Measurements from ENCODE around the gene THADA. TPM values are rescaled to one million over a fixed set of nuclear protein-coding genes. Genes with fewer than 3 reads are reported as not detected.

The THADA gene
- total RNA-seq, 1 donor from 2014 or later: 51.4 TPM

DNA sequence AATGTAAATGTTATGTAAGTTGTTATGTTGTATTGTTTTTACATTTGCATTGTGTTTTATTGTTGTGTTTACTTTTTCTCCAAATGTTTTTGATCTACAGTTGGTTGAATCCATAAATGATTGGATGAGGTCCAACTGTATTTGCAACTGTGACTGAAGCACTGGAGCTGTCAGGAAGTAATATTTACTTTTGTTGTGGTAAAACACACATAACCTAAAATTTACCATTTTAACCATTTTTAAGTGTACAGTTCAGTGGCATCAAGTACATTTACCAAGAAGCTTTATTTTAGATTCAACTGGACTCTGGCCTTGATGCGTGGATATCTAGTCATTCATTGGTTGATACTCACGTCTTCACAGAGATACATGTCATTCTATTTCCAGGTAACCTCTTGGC is 181.8 kb downstream of the THADA start:
- intact Hi-C loops (cut with micrococcal nuclease): no loop called here
- DNase-seq: no peak
- peaks cover 1% of the 10 kb centered on the region for H3K4me1 Mint-ChIP-seq
- ChIA-PET CTCF (no interaction called here), POLR2A (no interaction called here)
- TF ChIP-seq, protein P1, sequence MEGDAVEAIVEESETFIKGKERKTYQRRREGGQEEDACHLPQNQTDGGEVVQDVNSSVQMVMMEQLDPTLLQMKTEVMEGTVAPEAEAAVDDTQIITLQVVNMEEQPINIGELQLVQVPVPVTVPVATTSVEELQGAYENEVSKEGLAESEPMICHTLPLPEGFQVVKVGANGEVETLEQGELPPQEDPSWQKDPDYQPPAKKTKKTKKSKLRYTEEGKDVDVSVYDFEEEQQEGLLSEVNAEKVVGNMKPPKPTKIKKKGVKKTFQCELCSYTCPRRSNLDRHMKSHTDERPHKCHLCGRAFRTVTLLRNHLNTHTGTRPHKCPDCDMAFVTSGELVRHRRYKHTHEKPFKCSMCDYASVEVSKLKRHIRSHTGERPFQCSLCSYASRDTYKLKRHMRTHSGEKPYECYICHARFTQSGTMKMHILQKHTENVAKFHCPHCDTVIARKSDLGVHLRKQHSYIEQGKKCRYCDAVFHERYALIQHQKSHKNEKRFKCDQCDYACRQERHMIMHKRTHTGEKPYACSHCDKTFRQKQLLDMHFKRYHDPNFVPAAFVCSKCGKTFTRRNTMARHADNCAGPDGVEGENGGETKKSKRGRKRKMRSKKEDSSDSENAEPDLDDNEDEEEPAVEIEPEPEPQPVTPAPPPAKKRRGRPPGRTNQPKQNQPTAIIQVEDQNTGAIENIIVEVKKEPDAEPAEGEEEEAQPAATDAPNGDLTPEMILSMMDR (IDR thresholded peaks at IDR 0.05): no peak
- ATAC-seq (ENCODE audit: low read depth): no peak
- H3K9me3 Mint-ChIP-seq: no peaks in the 10 kb centered on the region
- H3K27me3 Mint-ChIP-seq: no peaks in the 10 kb centered on the region
- H3K27ac Mint-ChIP-seq: no peak overlapping the region
- no peak overlapping the region for H3K4me3 Mint-ChIP-seq
- peaks cover 26% of the 10 kb centered on the region for H3K36me3 Mint-ChIP-seq (ENCODE audit: low read depth)

DNA sequence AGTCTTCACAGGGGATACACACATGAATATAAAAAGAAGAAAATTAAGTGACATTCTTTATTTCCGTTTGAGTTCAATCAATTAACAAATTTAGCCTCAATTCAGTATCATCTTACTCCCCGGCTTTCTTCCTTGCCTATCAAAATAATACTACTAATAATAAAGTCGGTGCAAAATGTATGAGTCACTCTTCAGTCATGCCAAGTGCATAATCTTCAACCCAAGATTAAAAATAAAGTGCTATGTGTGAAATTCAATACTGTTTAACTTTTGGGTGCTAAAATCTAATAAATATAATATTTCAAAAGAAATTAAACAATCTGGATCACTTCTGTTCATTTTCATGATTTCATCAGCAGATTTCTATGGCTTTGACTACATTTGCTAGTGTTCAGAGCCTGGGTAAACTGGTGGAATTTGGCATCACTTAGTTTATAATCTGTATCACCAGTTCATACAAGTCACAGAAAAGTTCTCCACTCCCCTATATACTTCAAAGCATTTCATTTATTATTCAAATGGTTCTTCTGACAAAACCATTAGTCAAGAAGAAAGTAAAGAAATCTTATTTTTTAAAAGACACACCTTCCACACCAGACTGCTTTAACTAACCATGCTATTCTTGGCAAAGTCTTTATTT is 183.6 kb downstream of the THADA start:
- peaks cover 20% of the 10 kb centered on the region for H3K36me3 Mint-ChIP-seq (ENCODE audit: low read depth)
- ATAC-seq (ENCODE audit: low read depth): no peak
- intact Hi-C loops (cut with micrococcal nuclease): no loop called here
- DNase-seq: no peak
- peaks cover 18% of the 10 kb centered on the region for H3K4me1 Mint-ChIP-seq
- POLR2A ChIA-PET: no interaction called here
- H3K27ac Mint-ChIP-seq: no peak overlapping the region
- H3K4me3 Mint-ChIP-seq: no peak overlapping the region
- TF ChIP-seq, protein P1 (IDR thresholded peaks at IDR 0.05): no peak
- CTCF ChIA-PET: no interaction called here
- no peaks in the 10 kb centered on the region for H3K27me3 Mint-ChIP-seq
- H3K9me3 Mint-ChIP-seq: no peaks in the 10 kb centered on the region

DNA sequence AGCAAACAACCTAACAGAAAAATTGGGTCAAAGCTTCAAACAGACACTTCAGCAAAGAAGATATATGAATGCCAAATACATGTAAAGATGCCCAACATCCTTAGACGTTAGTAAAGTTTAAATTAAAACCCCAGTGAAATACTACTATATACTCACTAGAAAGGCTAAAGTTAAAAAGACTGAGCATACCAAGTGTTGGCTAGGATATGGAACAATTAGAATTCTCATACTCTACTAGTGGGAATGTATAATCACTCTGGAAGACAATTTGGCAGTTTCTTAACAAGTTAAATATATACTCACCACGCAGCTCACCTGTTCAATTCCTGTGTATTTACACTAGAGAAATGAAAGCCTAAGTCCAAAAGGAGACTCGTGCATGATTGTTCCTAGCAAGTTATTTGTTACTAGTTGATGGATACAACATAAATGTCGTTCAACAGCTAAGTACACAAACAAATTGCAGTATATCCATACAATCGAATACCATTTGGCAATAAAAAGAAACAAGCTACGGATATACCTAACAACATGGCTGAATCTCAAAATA is 185.7 kb downstream of the THADA start:
- ChIA-PET CTCF (interaction anchor here (2.0 kb wide), 1 partner anchor 71 kb away, joined by 5 read pairs; no protein-coding TSS in a partner anchor), POLR2A (interaction anchor here (1.3 kb wide), 1 partner anchor 16 kb away, joined by 5 read pairs; no protein-coding TSS in a partner anchor)
- TF ChIP-seq, protein P1 (IDR thresholded peaks at IDR 0.05): no peak
- intact Hi-C loops (cut with micrococcal nuclease): no loop called here
- no peak overlapping the region for H3K4me3 Mint-ChIP-seq
- H3K4me1 Mint-ChIP-seq: peaks cover 23% of the 10 kb centered on the region
- H3K27ac Mint-ChIP-seq: no peak overlapping the region
- ATAC-seq (ENCODE audit: low read depth) (no peak), DNase-seq (no peak)
- H3K9me3 Mint-ChIP-seq: no peaks in the 10 kb centered on the region
- H3K27me3 Mint-ChIP-seq: no peaks in the 10 kb centered on the region
- peaks cover 18% of the 10 kb centered on the region for H3K36me3 Mint-ChIP-seq (ENCODE audit: low read depth)

DNA sequence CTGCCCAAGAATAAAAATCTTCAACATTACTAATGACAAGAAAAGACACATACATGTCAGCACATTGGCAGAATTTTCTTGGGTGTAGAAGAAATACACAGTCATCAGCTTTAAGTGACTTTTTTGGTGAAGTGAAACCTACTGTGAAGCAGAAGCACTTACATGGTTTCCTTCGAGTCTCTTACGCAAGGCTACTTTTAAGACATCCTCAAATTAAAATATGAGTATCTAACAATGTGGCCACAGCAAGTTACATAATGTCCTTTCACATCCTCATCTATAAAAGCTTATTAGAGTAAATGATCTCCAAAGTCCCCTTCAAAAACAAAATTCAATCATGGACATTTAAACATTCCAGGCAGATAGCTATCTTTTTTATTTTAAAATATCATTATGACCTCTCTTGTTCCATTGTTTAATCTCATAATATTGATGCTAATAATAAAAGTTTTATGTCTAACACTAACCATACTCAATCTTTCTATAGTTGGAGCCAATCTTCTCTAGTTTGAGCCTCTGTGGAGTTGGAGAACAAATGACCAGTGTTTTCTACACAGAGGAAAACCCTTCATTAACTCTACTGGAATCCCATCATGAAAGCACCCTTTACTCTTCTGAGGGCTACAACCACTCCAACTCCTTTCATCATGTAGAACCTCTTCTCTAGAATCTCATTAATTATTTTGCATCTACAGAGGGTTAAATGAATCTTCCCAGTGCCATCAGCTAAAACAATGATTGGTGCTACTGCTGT is 187.3 kb downstream of the THADA start:
- ATAC-seq (ENCODE audit: low read depth): peak; percentile 97
- POLR2A ChIA-PET: interaction anchor here (1.0 to 1.5 kb wide), 3 partner anchors 15 to 21 kb away, joined by 5 to 8 read pairs (median 5); no protein-coding TSS in a partner anchor
- H3K4me3 Mint-ChIP-seq: peak overlapping the region; percentile 59

More for the DNA sequence above, 187.3 kb downstream of the THADA start:
- TF ChIP-seq, protein P1 (IDR thresholded peaks at IDR 0.05): no peak
- Mint-ChIP-seq H3K36me3 (ENCODE audit: low read depth) (peaks cover 4% of the 10 kb centered on the region), H3K9me3 (no peaks in the 10 kb centered on the region), H3K27me3 (no peaks in the 10 kb centered on the region), H3K4me1 (peaks cover 29% of the 10 kb centered on the region), H3K27ac (peak overlapping the region; percentile 81)
- DNase-seq: no peak
- CTCF ChIA-PET: interaction anchor here (0.8 to 2.0 kb wide), 3 partner anchors 18 to 76 kb away, joined by 3 to 5 read pairs (median 4); no protein-coding TSS in a partner anchor
- intact Hi-C loops (cut with micrococcal nuclease): loop anchor here (1.0 to 10.0 kb wide), 3 partner anchors 18 to 274 kb away; no protein-coding TSS in a partner anchor

All from activated B cell treated with CpG ODN at 0.5 μM for 24 hours (primary cell).